ENCODE results near the gene KCNAB1.

KCNAB1 gene

GRCh38 chr3:156316076-156316475 is 195.7 kb downstream of the KCNAB1 start:
- DNase-seq (ENCODE audit: low read depth in 2 of 2), result no peak

DNA sequence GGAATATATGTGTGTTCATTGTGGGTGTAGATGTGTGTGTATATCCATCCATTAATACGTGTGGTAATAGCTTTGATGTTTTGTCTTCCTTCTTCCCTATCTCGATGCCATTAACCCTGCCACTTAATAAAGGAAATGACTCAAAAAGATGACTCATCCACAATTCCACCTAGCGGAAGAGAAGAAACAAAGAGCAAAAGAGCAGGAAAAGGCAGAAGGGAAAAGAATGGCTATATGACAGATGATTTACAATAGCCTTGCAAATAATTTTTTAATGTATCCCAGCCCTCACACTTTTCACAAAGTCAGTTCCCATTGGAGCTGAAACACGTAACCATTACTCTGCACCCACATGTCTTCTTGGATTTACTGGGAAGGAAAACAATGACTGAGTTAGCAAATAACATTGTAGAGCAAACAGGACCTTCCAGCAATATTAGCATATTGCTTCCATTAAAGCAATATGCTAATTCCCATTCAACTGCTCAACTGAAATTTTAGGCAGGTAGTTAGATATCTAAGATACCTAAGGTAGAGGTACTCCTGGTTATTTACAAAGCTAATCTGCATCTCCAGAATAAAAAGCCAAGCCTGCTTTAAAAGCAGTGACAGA is 197.2 kb downstream of the KCNAB1 start:
- DNase-seq (ENCODE audit: low read depth in 2 of 2), result peak; percentile 14 to 19

- no peak for DNase-seq (ENCODE audit: low read depth in 2 of 2)
Measured at GRCh38 chr3:156321945-156322344, 201.6 kb downstream of the KCNAB1 start.

- no peak for DNase-seq (ENCODE audit: low read depth in 2 of 2)
Measured at GRCh38 chr3:156323466-156323865, 203.1 kb downstream of the KCNAB1 start.

- no peak for DNase-seq (ENCODE audit: low read depth in 2 of 2)
Measured at GRCh38 chr3:156330415-156330814, 210.0 kb downstream of the KCNAB1 start.

DNA sequence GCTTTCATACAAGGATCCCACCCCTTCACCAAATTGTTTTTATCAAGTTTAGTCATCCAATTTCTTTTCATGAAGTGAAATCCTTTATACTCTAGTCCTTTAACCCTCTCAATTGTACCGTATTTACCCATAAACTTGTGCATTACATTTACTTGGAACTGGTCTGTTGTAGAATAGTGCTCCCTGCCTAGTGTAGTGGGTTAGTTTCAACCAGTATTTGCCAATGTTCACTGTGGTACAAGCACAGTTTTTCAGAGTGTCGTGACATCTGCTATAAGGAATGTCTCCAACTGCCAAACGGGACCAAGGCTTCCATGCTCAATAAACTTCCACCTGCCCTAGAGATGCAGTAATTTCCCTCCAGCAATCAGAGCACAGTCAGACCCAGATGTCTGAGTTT is 211.9 kb downstream of the KCNAB1 start:
- no peak for DNase-seq (ENCODE audit: low read depth in 2 of 2)

GRCh38 chr3:156334841-156335545 is 214.6 kb downstream of the KCNAB1 start:
- no peak for DNase-seq (ENCODE audit: low read depth in 2 of 2)

- no peak for DNase-seq (ENCODE audit: low read depth in 2 of 2)
Measured at GRCh38 chr3:156339491-156339890, 219.1 kb downstream of the KCNAB1 start.

DNA sequence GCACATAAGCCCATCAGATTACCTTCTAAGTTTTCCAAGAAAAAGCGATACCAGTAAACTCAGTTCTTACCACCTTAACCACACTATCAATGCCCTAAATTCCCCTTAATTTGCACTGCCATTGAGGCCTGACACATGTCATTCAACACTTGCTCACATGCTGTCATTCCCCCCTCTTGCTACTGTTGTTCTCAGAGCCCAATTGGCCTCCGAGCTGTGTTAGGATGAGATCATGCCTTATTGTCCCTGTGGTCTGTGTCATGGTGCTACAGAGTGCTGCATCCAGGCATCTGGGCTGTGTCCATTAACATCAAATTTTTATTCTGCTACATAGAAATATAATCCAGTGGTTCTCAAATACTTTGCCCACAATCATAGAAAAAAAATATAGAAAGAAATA is 221.0 kb downstream of the KCNAB1 start:
- no peak for DNase-seq (ENCODE audit: low read depth in 2 of 2)

- no peak for DNase-seq (ENCODE audit: low read depth in 2 of 2)
Measured at GRCh38 chr3:156341831-156342416, 221.5 kb downstream of the KCNAB1 start.

DNA sequence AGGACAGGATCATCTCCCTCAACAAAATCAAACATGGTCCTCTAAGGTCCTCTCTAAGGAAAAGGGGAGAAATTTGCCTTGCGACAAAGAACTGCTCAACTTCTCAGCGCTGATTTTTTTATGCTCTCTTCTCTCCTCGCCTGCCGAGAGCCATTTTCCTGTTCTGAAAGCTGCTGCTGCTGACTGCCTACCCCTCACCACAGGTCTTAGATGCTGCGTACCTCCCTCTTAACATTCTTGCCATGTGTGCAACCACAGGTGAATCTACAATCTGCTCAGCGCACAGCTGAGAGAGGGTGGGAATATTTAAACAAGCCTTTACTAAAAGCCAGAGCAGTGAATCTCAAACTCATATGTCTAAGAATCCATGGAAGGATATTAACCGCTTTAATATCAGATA is 223.8 kb downstream of the KCNAB1 start:
- no peak for DNase-seq (ENCODE audit: low read depth in 2 of 2)

- DNase-seq (ENCODE audit: low read depth in 2 of 2), result no peak
Measured at GRCh38 chr3:156349111-156349510, 228.7 kb downstream of the KCNAB1 start.

DNA sequence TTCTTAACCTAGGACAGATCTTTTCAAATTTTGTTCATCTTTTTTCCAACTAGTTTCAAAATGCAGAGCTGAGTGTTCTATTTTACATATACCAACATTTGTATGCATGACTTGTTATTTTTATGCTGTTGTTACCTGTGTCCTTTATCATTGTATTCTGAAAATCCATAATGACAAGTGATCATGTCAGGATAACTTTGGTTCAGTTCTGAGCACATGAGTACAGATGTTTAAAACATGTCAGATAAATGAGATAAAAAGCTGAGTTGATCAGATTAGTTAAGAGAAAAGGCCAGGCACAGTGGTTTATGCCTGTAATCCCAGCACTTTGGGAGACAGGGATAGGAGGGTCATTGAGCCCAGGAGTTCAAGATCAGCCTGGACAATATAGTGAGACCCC is 229.6 kb downstream of the KCNAB1 start:
- no peak for DNase-seq (ENCODE audit: low read depth in 2 of 2)

GRCh38 chr3:156350781-156351180 is 230.4 kb downstream of the KCNAB1 start:
- no peak for DNase-seq (ENCODE audit: low read depth in 2 of 2)

- no peak for DNase-seq (ENCODE audit: low read depth in 2 of 2)
Measured at GRCh38 chr3:156351783-156352182, 231.4 kb downstream of the KCNAB1 start.

- no peak for DNase-seq (ENCODE audit: low read depth in 2 of 2)
Measured at GRCh38 chr3:156352728-156353127, 232.3 kb downstream of the KCNAB1 start.

DNA sequence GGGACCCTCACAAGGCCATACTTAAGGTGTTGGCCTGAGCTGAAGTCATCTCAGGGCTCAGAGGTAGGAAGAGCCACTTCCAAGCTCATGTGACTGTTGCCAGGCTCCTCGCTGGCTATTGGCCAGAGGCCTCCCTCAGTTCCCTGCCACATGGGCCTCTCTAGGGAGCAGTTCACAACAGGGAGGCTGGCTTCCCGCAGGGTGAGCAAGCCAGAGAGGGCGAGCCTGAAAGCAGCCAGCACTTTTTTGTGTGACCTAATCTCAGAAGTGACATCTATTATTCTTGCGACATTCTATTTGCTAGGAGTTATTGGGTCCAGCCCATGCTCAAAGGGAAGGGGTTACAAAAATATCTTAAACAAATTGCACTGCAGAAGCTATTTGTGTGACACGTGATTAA is 233.2 kb downstream of the KCNAB1 start:
- DNase-seq (ENCODE audit: low read depth in 2 of 2), result no peak

GRCh38 chr3:156356537-156357363 is 236.4 kb downstream of the KCNAB1 start:
- DNase-seq (ENCODE audit: low read depth in 2 of 2), result no peak

GRCh38 chr3:156358232-156358631 is 237.9 kb downstream of the KCNAB1 start:
- no peak for DNase-seq (ENCODE audit: low read depth in 2 of 2)

DNA sequence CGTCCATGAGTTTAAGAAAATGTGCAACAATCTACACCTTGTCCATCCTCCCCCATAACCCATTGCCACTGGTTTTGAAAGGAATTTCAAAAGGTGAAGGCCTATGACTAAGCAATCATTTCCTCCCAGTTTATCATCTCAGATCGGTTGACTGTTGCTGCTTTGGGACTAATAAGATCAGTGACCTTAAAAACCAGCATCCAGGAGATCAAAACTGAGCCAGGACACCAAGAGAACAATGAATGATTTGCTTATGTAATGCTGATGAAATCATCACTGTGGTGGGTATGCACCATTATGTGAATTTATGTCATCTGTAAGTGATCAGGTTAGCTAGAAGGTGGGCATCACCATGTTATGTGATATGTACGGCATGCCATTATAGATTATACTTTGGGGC is 239.0 kb downstream of the KCNAB1 start:
- no peak for DNase-seq (ENCODE audit: low read depth in 2 of 2)

DNA sequence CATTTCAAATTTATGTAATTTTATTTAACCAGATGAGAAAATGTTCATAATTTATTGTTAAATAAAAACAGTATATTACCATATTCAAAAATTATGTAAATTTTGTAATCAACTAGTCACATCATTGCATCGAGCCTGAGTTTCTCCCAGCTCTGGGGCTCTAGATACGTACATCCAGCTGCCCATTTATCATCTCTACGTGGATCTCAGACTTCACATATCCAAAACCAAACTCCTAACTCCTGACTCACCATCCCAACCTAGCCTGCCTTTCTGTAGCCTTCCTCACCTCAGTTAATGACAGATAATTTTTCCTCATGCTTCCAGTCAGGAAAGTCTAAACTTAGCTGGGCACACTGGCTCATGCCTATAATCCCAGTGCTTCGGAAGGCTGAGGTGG is 239.7 kb downstream of the KCNAB1 start:
- DNase-seq (ENCODE audit: low read depth in 2 of 2), result no peak

- no peak for DNase-seq (ENCODE audit: low read depth in 2 of 2)
Measured at GRCh38 chr3:156360963-156361362, 240.6 kb downstream of the KCNAB1 start.

Data from fibroblast of skin of left quadriceps (primary cell).